SK-N-SH (cell line): ENCODE measurements around the gene FKBP8. TPM values are rescaled to one million over a fixed set of nuclear protein-coding genes. Genes with fewer than 3 reads are reported as not detected.

Source experiments
- CTCF ChIP-seq: fragments of 200-600 bp; sonication (generic); IDR thresholded peaks from 2 replicates; pipeline ENCODE4 v1.6.1; 2017; ENCODE audit warnings: antibody characterized with exemption, mild to moderate bottlenecking, moderate library complexity
- EP300 ChIP-seq, 2 experiments: IDR thresholded peaks; 2 replicates each; pipeline versions ENCODE4 v1.4.0 to v1.6.1; 2012; ENCODE audit warnings: borderline replicate concordance in 1 of 2, low read depth in 1 of 2, low read length in 1 of 2
- EZH2phosphoT487 ChIP-seq: fragments of 200-600 bp; sonication (generic); IDR thresholded peaks from 2 replicates; pipeline ENCODE4 v1.6.1; 2017; ENCODE audit warnings: low read depth, mixed run types, mild to moderate bottlenecking, antibody characterized with exemption, moderate library complexity, borderline replicate concordance
- FOSL2 ChIP-seq: IDR thresholded peaks from 2 replicates; pipeline ENCODE4 v1.4.0; 2012; ENCODE audit warnings: low read depth, mild to moderate bottlenecking, moderate library complexity, borderline replicate concordance
- GABPA ChIP-seq: IDR thresholded peaks from 2 replicates; pipeline ENCODE4 v1.4.0; 2012; ENCODE audit warnings: low read depth, mild to moderate bottlenecking
- GATA2 ChIP-seq: sonication (generic); formaldehyde crosslinking; IDR thresholded peaks from 2 replicates; pipeline ENCODE4 v1.5.0; 2020; ENCODE audit warnings: mild to moderate bottlenecking, missing genetic modification reagents
- JUND ChIP-seq: IDR thresholded peaks from 2 replicates; pipeline ENCODE4 v1.4.0; 2012
- MXI1 ChIP-seq: IDR thresholded peaks from 2 replicates; pipeline ENCODE4 v1.6.1; 2012; ENCODE audit warnings: mild to moderate bottlenecking, low read depth, low read length, improper control_type of control experiment
- NFIC ChIP-seq: IDR thresholded peaks from 2 replicates; pipeline ENCODE4 v1.4.0; 2012; ENCODE audit warnings: borderline replicate concordance
- NRF1 ChIP-seq: IDR thresholded peaks from 2 replicates; pipeline ENCODE4 v1.6.1; 2012; ENCODE audit warnings: low read depth, mild to moderate bottlenecking, low read length
- POLR2AphosphoS5 ChIP-seq: IDR thresholded peaks from 2 replicates; pipeline ENCODE4 v1.6.1; 2012; ENCODE audit warnings: low read depth, low read length
- RCOR1 ChIP-seq: fragments of 150-350 bp; IDR thresholded peaks from 2 replicates; pipeline ENCODE4 v1.6.1; 2017; ENCODE audit warnings: antibody characterized with exemption, low read length
- REST ChIP-seq: IDR thresholded peaks from 2 replicates; pipeline ENCODE4 v1.6.1; 2012; ENCODE audit warnings: mild to moderate bottlenecking, low read depth, low read length, moderate library complexity
- RFX5 ChIP-seq: IDR thresholded peaks from 2 replicates; pipeline ENCODE4 v1.6.1; 2012; ENCODE audit warnings: mild to moderate bottlenecking, improper control_type of control experiment, low read length
- SIN3A ChIP-seq: IDR thresholded peaks from 2 replicates; pipeline ENCODE4 v1.6.1; 2012; ENCODE audit warnings: low read depth, mild to moderate bottlenecking, low read length, moderate library complexity, borderline replicate concordance
- TAF1 ChIP-seq: IDR thresholded peaks from 2 replicates; pipeline ENCODE4 v1.6.1; 2012; ENCODE audit warnings: low read depth, mild to moderate bottlenecking, low read length, moderate library complexity, borderline replicate concordance
- TCF12 ChIP-seq: IDR thresholded peaks from 2 replicates; pipeline ENCODE4 v1.4.0; 2012
- USF1 ChIP-seq: IDR thresholded peaks from 2 replicates; pipeline ENCODE4 v1.4.0; 2012; ENCODE audit warnings: low read depth, borderline replicate concordance
- YY1 ChIP-seq: IDR thresholded peaks from 2 replicates; pipeline ENCODE4 v1.4.0; 2012; ENCODE audit warnings: low read depth, mild to moderate bottlenecking
- polyA plus RNA-seq, 3 experiments: library from polyadenylated mRNA; depleted of rRNA; stranded (reverse); fragments of >200 nt; gene quantifications; 2 replicates each; pipeline ENCODE4 v1.2.3, GENCODE V29; 2012

FKBP8 gene
- polyA plus RNA-seq, 1 of the 3 experiments (the other 2 are of a cell fraction): 273 TPM

- peak; percentile 86; the same call in 1 of the 2 replicates for TF ChIP-seq SIN3A
- no peak for TF ChIP-seq RFX5
- no peak for TF ChIP-seq TCF12
- no peak for TF ChIP-seq REST
- TF ChIP-seq EP300 (IDR thresholded peaks at IDR 0.05; ENCODE audit: borderline replicate concordance in 1 of 2, low read depth in 1 of 2, low read length in 1 of 2): no peak
- no peak for TF ChIP-seq EZH2phosphoT487
- peak; percentile 86 for TF ChIP-seq CTCF
- TF ChIP-seq TAF1: peak; percentile 68; the same call in 1 of the 2 replicates
- TF ChIP-seq JUND: no peak
- no peak for TF ChIP-seq NFIC
- TF ChIP-seq RCOR1: peak; percentile 24; the same call in 1 of the 2 replicates
- no peak for TF ChIP-seq USF1
- TF ChIP-seq NRF1: peak; percentile 1; the same call in 1 of the 2 replicates
- TF ChIP-seq GABPA: peak; percentile 42; the same call in 1 of the 2 replicates
- TF ChIP-seq YY1: no peak
- peak; percentile 52 for TF ChIP-seq POLR2AphosphoS5
- TF ChIP-seq MXI1: no peak
- TF ChIP-seq GATA2: no peak
- no peak for TF ChIP-seq FOSL2
Observed at GRCh38 chr19:18588611-18589379, 45.4 kb upstream of the FKBP8 start, which contains the start of gene REX1BD (continued).
